VCaP (cell line): ENCODE measurements around the gene NAA10.

ENCODE experiments used
- H3K27ac ChIP-seq: fragments of 450-650 bp; 2 replicates; pipeline ENCODE4 v1.5.1; 2017
- CTCF ChIP-seq: fragments of 450-650 bp; conservative IDR thresholded peaks from 2 replicates; pipeline ENCODE4 v1.5.1; 2017; ENCODE audit warnings: mild to moderate bottlenecking, moderate library complexity

The NAA10 gene

GRCh38 chrX:153928846-153929245 lies 6.0 kb downstream of the NAA10 start:
- TF ChIP-seq CTCF: no peak
- H3K27ac ChIP-seq: peak overlapping the region; percentile 91

GRCh38 chrX:153927922-153928760 lies 6.7 kb downstream of the NAA10 start:
- TF ChIP-seq CTCF: peak; percentile 18; the same call in 1 of the 2 replicates
- peak overlapping the region; percentile 91 for H3K27ac ChIP-seq

GRCh38 chrX:153927672-153927921 lies 7.2 kb downstream of the NAA10 start:
- no peak for TF ChIP-seq CTCF
- peak overlapping the region; percentile 91 for H3K27ac ChIP-seq

- no peak for TF ChIP-seq CTCF
Observed at GRCh38 chrX:153926858-153927671, 7.8 kb downstream of the NAA10 start.

GRCh38 chrX:153926552-153926857 lies 8.3 kb downstream of the NAA10 start:
- no peak for TF ChIP-seq CTCF
- H3K27ac ChIP-seq: peak overlapping the region; percentile 91

More at GRCh38 chrX:153926858-153927671, 7.8 kb downstream of the NAA10 start:
- peak overlapping the region; percentile 91 for H3K27ac ChIP-seq

- peak within 1 kb of the TSS; percentile 91 for H3K27ac ChIP-seq
- TF ChIP-seq CTCF: no peak
Observed at GRCh38 chrX:153925739-153926551, 8.9 kb downstream of the NAA10 start, which contains the start of gene ARHGAP4. Gene ARHGAP4, minus strand, starts transcription at chrX:153926264. Its CDS starts 62 bp downstream, at chrX:153926202.

GRCh38 chrX:153925387-153925738 lies 9.5 kb downstream of the NAA10 start:
- no peak for TF ChIP-seq CTCF
- no peak overlapping the region for H3K27ac ChIP-seq
